GM21447 (cell line): ENCODE measurements around the gene ATL1.
"Not testable (repeated sequence)": the region's sequence is repeated elsewhere in the genome, so short reads cannot be mapped to it uniquely, and the experiment has no call there.

ENCODE experiments used
- ATAC-seq: cut with Tn5 transposase; IDR thresholded peaks from one replicate; pipeline ENCODE4 v1.9.1; 2021; ENCODE audit not compliant: unreplicated experiment

ATL1 gene

GRCh38 chr14:50600849-50601248 is 40.9 kb downstream of the ATL1 start:
- ATAC-seq = no peak

- ATAC-seq = no peak
Measured at GRCh38 chr14:50601394-50601793, 41.4 kb downstream of the ATL1 start.

GRCh38 chr14:50602035-50602434 is 42.1 kb downstream of the ATL1 start:
- ATAC-seq = no peak

- ATAC-seq = no peak
Measured at GRCh38 chr14:50603565-50603964, 43.6 kb downstream of the ATL1 start.

GRCh38 chr14:50605766-50606165 is 45.8 kb downstream of the ATL1 start:
- ATAC-seq = no peak

- no peak for ATAC-seq
Measured at GRCh38 chr14:50606468-50606867, 46.5 kb downstream of the ATL1 start.

- ATAC-seq = no peak
Measured at GRCh38 chr14:50607181-50607580, 47.2 kb downstream of the ATL1 start.

- no peak for ATAC-seq
Measured at GRCh38 chr14:50607761-50608160, 47.8 kb downstream of the ATL1 start.

GRCh38 chr14:50608302-50608851 is 48.4 kb downstream of the ATL1 start:
- no peak for ATAC-seq

GRCh38 chr14:50610465-50610864 is 50.5 kb downstream of the ATL1 start:
- ATAC-seq = no peak

- no peak for ATAC-seq
Measured at GRCh38 chr14:50612806-50613205, 52.9 kb downstream of the ATL1 start.

- no peak for ATAC-seq
Measured at GRCh38 chr14:50615056-50615455, 55.1 kb downstream of the ATL1 start.

GRCh38 chr14:50615552-50615951 is 55.6 kb downstream of the ATL1 start:
- ATAC-seq = no peak

- ATAC-seq = no peak
Measured at GRCh38 chr14:50616275-50616674, 56.3 kb downstream of the ATL1 start.

GRCh38 chr14:50619569-50620141 is 59.7 kb downstream of the ATL1 start:
- no peak for ATAC-seq

GRCh38 chr14:50620341-50620740 is 60.4 kb downstream of the ATL1 start:
- no peak for ATAC-seq

- ATAC-seq = no peak
Measured at GRCh38 chr14:50622978-50623377, 63.0 kb downstream of the ATL1 start.

GRCh38 chr14:50624447-50624846 is 64.5 kb downstream of the ATL1 start:
- no peak for ATAC-seq

- not testable (repeated sequence) for ATAC-seq
Measured at GRCh38 chr14:50624947-50625346, 65.0 kb downstream of the ATL1 start.

GRCh38 chr14:50631408-50631821 is 71.5 kb downstream of the ATL1 start:
- ATAC-seq = no peak

- no peak for ATAC-seq
Measured at GRCh38 chr14:50633954-50634353, 74.0 kb downstream of the ATL1 start.

GRCh38 chr14:50635141-50635540 is 75.2 kb downstream of the ATL1 start:
- no peak for ATAC-seq

- ATAC-seq = peak; percentile 96
Measured at GRCh38 chr14:50647282-50647681, 87.3 kb downstream of the ATL1 start.
